AG09319 (cell line): ENCODE results near the gene HBZ.
"Not testable (repeated sequence)": the region's sequence is repeated elsewhere in the genome, so short reads cannot be mapped to it uniquely, and the experiment has no call there.

Experiments used
- DNase-seq: peaks from one replicate; pipeline ENCODE4 v3.0.0-alpha.2; 2010; ENCODE audit warnings: low read depth; ENCODE audit errors: extremely low read depth
- TF ChIP-seq, protein P1 (sequence below): IDR thresholded peaks from 2 replicates; pipeline ENCODE4 v1.5.1; 2011; ENCODE audit warnings: low read depth, mild to moderate bottlenecking, inconsistent platforms, low read length, moderate library complexity

The HBZ gene

GRCh38 chr16:193441-193840, 41.0 kb downstream of the HBZ start:
- no peak for DNase-seq
- TF ChIP-seq, protein P1, sequence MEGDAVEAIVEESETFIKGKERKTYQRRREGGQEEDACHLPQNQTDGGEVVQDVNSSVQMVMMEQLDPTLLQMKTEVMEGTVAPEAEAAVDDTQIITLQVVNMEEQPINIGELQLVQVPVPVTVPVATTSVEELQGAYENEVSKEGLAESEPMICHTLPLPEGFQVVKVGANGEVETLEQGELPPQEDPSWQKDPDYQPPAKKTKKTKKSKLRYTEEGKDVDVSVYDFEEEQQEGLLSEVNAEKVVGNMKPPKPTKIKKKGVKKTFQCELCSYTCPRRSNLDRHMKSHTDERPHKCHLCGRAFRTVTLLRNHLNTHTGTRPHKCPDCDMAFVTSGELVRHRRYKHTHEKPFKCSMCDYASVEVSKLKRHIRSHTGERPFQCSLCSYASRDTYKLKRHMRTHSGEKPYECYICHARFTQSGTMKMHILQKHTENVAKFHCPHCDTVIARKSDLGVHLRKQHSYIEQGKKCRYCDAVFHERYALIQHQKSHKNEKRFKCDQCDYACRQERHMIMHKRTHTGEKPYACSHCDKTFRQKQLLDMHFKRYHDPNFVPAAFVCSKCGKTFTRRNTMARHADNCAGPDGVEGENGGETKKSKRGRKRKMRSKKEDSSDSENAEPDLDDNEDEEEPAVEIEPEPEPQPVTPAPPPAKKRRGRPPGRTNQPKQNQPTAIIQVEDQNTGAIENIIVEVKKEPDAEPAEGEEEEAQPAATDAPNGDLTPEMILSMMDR: no peak

DNA sequence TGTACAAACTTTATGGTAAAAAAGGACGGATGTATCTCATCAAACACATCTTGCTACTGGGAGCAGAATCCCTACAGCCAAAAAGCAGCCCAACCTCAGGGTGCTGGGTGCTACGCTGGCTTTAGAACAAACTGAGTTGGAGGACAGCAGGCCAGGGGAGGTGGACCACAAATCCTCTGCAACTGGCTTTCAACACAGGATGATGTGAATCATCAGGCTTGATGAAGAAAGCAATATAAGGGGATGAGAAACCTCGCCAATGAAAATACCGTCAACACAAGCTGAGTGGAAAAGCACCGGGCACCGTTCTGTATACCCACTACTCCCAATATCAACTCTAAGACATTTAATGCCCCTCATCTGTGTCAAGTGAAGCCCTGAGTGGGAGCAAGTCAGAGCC, 42.1 kb downstream of the HBZ start:
- DNase-seq: no peak
- TF ChIP-seq, protein P1: no peak

- no peak for DNase-seq
- TF ChIP-seq, protein P1: no peak
Observed at GRCh38 chr16:200388-200787, 47.9 kb downstream of the HBZ start.

DNA sequence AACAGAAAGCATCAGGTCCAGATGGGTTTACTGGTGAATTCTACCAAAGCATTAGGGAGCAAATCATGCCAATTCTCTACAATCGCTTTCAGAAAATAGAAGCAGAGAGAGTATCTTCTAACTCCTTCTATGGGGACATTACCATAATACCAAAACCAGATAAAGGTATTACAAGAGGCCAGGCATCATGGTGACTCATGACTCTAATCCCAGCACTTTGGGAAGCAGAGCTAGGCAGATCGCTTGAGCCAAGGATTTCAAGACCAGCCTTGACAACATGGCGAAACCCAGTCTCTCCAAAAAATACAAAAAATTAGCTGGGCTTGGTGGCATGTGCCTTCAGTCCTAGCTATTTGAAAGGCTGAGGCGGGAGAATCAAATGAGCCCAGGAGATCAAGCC, 50.8 kb downstream of the HBZ start:
- TF ChIP-seq, protein P1: no peak
- DNase-seq: no peak

DNA sequence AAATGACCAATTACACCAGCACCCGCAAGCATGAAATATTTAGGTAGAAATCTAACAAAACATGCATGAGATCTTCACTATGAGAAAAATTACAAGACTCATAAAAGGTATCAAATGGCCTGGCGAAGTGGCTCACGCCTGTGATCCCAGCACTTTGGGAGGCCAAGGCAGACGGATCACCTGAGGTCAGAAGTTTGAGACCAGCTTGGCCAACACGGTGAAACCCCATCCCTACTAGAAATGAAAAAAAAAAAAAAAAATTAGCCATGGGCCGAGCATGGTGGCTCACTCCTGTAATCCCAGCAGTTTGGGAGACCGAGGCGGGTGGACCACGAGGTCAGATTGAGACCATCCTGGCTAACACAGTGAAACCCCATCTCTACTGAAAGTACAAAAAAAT, 51.6 kb downstream of the HBZ start:
- DNase-seq: not testable (repeated sequence)
